Measurements from ENCODE around the gene KLC3. TPM values are rescaled to one million over a fixed set of nuclear protein-coding genes. Genes with fewer than 3 reads are reported as not detected.

Gene KLC3
- total RNA-seq, 2 donors from 2014 or later, result not detected

DNA sequence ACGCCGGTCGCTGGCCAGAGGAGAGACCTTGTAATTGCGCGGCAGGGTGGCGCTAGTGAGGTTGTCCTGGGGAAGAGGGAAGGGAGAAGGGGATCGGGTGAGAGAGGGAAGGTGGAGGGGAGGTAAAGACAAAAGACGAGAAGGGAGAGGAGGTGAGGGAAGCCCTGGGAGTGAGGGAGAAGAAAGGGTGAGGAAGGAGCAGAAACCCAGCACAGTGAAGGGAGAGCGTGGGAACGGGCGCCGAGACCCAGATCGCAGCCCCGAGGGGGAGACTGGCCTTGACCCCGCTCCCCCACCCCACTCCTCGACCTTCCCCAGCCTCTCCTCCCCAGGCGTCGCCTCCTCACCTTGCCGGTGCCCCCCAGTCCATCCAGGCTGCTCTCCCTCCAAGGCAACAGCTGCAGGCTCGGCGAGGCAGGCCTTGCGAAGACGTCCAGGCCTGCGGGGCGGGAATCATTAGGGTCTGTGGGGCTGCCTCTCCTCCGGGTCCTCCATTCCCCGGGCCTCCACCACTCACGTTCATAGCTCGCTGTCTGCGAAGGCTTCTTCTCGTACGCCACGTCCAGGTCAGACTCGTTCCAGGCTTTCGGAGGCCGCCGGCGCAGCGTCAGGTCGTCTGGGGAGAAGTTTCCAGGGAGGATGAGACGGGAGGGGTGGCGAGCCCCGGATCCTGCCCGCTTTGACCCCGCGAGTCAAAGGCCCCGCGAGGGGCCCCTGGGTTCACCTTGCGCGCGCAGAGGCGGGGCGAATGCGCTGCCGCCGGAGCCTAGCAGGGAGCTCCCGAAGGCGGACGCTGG, 55.5 kb downstream of the KLC3 start:
- intact Hi-C loops (cut with DNase I), result no loop called here
- DNase-seq, result no peak
- Histone ChIP-seq H3K27me3 (no peaks in the 10 kb centered on the region), H3K36me3 (no peaks in the 10 kb centered on the region), H3K27ac (no peak overlapping the region), H3K9ac (ENCODE audit: low read depth in 2 of 2, low read length in 2 of 2) (no peak overlapping the region), H3K4me1 (peaks cover 3% of the 10 kb centered on the region), H3K9me3 (no peaks in the 10 kb centered on the region), H3K4me3 (no peak overlapping the region)
- TF ChIP-seq, protein P1, sequence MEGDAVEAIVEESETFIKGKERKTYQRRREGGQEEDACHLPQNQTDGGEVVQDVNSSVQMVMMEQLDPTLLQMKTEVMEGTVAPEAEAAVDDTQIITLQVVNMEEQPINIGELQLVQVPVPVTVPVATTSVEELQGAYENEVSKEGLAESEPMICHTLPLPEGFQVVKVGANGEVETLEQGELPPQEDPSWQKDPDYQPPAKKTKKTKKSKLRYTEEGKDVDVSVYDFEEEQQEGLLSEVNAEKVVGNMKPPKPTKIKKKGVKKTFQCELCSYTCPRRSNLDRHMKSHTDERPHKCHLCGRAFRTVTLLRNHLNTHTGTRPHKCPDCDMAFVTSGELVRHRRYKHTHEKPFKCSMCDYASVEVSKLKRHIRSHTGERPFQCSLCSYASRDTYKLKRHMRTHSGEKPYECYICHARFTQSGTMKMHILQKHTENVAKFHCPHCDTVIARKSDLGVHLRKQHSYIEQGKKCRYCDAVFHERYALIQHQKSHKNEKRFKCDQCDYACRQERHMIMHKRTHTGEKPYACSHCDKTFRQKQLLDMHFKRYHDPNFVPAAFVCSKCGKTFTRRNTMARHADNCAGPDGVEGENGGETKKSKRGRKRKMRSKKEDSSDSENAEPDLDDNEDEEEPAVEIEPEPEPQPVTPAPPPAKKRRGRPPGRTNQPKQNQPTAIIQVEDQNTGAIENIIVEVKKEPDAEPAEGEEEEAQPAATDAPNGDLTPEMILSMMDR (IDR thresholded peaks at IDR 0.05), result no peak

DNA sequence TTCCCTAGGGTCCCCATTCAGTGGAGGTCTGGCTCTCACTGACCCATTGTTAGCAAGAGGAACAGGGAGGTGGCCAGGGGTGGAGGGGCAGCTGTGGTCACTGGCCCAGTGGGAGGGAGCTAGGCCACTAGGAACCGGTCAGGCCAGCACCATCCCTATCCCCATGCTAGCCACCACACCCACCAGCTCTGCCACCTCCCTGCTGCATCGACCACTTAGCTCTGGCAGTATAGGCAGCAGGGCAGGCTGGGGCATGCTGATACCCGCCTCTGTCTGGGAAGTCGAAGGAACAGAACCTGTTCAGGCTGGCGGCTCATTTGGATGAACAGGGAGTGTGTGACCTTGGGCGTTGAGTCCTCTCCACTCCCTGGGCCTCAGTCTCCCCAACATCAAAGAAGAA, 59.6 kb downstream of the KLC3 start:
- H3K36me3 ChIP-seq, result no peaks in the 10 kb centered on the region
- H3K27ac ChIP-seq, result no peak overlapping the region
- no peak overlapping the region for H3K9ac ChIP-seq (ENCODE audit: low read depth in 2 of 2, low read length in 2 of 2)
- TF ChIP-seq, protein P1 (IDR thresholded peaks at IDR 0.05), result no peak
- DNase-seq, result no peak
- no peaks in the 10 kb centered on the region for H3K9me3 ChIP-seq
- H3K4me3 ChIP-seq, result no peak overlapping the region
- H3K4me1 ChIP-seq, result peaks cover 18% of the 10 kb centered on the region
- intact Hi-C loops (cut with DNase I), result no loop called here
- no peaks in the 10 kb centered on the region for H3K27me3 ChIP-seq

Other genes with a start within 250 kb of the KLC3 start
- gene PPP1R37, start 247.6 kb upstream of the KLC3 start, total RNA-seq, result 10 to 100 TPM; 28.2 to 46.9 TPM
- under 1 TPM in 1 of 2 donors, not detected in 1; 0.07 TPM for gene NKPD1, start 179.8 kb upstream of the KLC3 start, total RNA-seq
- gene TRAPPC6A, start 162.5 kb upstream of the KLC3 start, total RNA-seq, result 10 to 100 TPM; 17.2 to 35.2 TPM
- gene BLOC1S3, start 162.0 kb upstream of the KLC3 start, total RNA-seq, result 10 to 100 TPM; 10.4 to 15.9 TPM
- 1 to 10 TPM; 1.4 to 1.6 TPM for gene EXOC3L2, start 95.3 kb upstream of the KLC3 start, total RNA-seq
- gene MARK4, start 89.5 kb upstream of the KLC3 start, total RNA-seq, result 10 to 100 TPM; 12.7 to 28.6 TPM
- under 1 TPM in 1 of 2 donors, not detected in 1; 0.53 TPM for gene CKM, start 17.9 kb upstream of the KLC3 start, total RNA-seq
- 10 to 100 TPM; 12.7 to 17.4 TPM for gene ERCC2, start 29.8 kb downstream of the KLC3 start, total RNA-seq
- 10 to 100 TPM; 25.9 to 46.2 TPM for gene PPP1R13L, start 64.3 kb downstream of the KLC3 start, total RNA-seq
- 1 to 10 TPM; 2.0 to 8.5 TPM for gene POLR1G, start 65.9 kb downstream of the KLC3 start, total RNA-seq
- 10 to 100 TPM; 30.0 to 37.3 TPM for gene ERCC1, start 83.2 kb downstream of the KLC3 start, total RNA-seq
- gene FOSB, start 127.2 kb downstream of the KLC3 start, total RNA-seq, result 1 to 10 TPM; 1.5 to 3.4 TPM
- gene RTN2, start 156.3 kb downstream of the KLC3 start, total RNA-seq, result 1 to 10 TPM; 4.9 to 8.4 TPM
- 1 to 10 TPM in 1 of 2 donors, under 1 TPM in 1; 0.67 to 1.7 TPM for gene PPM1N, start 157.7 kb downstream of the KLC3 start, total RNA-seq
- 100 to 1,000 TPM; 236 to 261 TPM for gene VASP, start 166.7 kb downstream of the KLC3 start, total RNA-seq
- gene OPA3, start 244.1 kb downstream of the KLC3 start, total RNA-seq, result 10 to 100 TPM; 12.4 to 14.8 TPM

All from colonic mucosa (tissue), 4 donors.